ENCODE measurements around the gene EIF4A2. TPM values are rescaled to one million over a fixed set of nuclear protein-coding genes. Genes with fewer than 3 reads are reported as not detected.

The EIF4A2 gene
- total RNA-seq, 1 donor from 2014 or later: 292 TPM

DNA sequence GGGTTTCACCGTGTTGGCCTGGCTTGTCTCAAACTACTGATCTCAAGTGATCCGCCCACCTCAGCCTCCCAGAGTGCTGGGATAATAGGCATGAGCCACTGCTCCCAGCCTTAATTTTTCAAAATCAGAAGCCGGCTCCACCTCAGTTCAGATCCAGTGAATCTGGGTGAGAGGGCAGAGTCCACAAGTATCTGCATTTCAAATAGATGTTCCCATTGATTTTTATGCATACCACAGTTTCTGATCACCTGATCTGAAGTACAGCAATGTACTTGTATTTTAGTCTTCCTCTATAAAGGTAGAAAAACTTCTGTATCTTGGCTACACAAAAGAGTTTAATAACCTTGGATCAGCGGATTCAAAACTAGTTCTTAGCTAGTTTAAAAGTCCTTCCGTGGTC is 4.2 kb upstream of the EIF4A2 start:
- Histone ChIP-seq H3K36me3 (ENCODE audit: control insufficient read depth, insufficient read depth, low read length) (no peaks in the 10 kb centered on the region), H3K27me3 (ENCODE audit: control insufficient read depth, insufficient read depth, low read length) (no peaks in the 10 kb centered on the region), H3K4me3 (ENCODE audit: low read depth, low read length) (no peak overlapping the region)
- no peak for DNase-seq (ENCODE audit: low read depth)
- TF ChIP-seq CTCF (IDR thresholded peaks at IDR 0.05; ENCODE audit: insufficient read depth, low read length, poor library complexity, severe bottlenecking): no peak

GRCh38 chr3:186782542-186783057 is 777 bp upstream of the EIF4A2 start:
- TF ChIP-seq CTCF (IDR thresholded peaks at IDR 0.05; ENCODE audit: insufficient read depth, low read length, poor library complexity, severe bottlenecking): no peak
- H3K4me3 ChIP-seq (ENCODE audit: low read depth, low read length): peak overlapping the region; percentile 99
- H3K36me3 ChIP-seq (ENCODE audit: control insufficient read depth, insufficient read depth, low read length): peaks cover 2% of the 10 kb centered on the region
- no peaks in the 10 kb centered on the region for H3K27me3 ChIP-seq (ENCODE audit: control insufficient read depth, insufficient read depth, low read length)
- DNase-seq (ENCODE audit: low read depth): no peak

- no peak for TF ChIP-seq CTCF (IDR thresholded peaks at IDR 0.05; ENCODE audit: insufficient read depth, low read length, poor library complexity, severe bottlenecking)
- Histone ChIP-seq H3K36me3 (ENCODE audit: control insufficient read depth, insufficient read depth, low read length) (peaks cover 2% of the 10 kb centered on the region), H3K27me3 (ENCODE audit: control insufficient read depth, insufficient read depth, low read length) (no peaks in the 10 kb centered on the region), H3K4me3 (ENCODE audit: low read depth, low read length) (peak overlapping the region; percentile 99)
- DNase-seq (ENCODE audit: low read depth): no peak
Observed at GRCh38 chr3:186783731-186784515, 546 bp downstream of the EIF4A2 start.

DNA sequence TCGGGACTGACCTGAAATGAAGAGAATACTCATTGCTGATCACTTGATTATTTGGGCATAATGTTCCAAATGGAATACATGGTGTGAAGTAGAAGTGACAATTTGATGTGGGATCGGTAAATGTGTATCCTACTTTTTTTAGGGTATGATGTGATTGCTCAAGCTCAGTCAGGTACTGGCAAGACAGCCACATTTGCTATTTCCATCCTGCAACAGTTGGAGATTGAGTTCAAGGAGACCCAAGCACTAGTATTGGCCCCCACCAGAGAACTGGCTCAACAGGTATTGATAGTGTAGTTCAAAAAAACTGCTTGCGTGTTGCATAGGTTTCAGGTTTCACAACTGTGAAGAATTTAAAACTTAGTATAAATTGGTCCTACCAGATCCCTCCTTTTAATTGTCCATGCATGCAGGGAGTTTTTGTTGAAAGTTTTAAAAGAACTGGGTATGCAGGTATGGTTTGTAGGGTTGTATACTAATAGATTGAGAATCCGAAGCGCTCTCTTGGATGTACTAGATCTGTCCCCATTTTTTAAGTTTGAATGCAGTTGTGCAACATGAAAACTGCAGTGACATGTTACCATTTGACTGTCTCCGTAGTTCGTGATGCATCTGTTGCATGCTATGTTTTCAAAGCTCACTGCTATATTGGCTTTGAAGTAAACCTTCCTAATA is 1.6 kb downstream of the EIF4A2 start:
- TF ChIP-seq CTCF (IDR thresholded peaks at IDR 0.05; ENCODE audit: insufficient read depth, low read length, poor library complexity, severe bottlenecking): no peak
- peaks cover 2% of the 10 kb centered on the region for H3K36me3 ChIP-seq (ENCODE audit: control insufficient read depth, insufficient read depth, low read length)
- no peak for DNase-seq (ENCODE audit: low read depth)
- peak overlapping the region; percentile 99 for H3K4me3 ChIP-seq (ENCODE audit: low read depth, low read length)
- H3K27me3 ChIP-seq (ENCODE audit: control insufficient read depth, insufficient read depth, low read length): no peaks in the 10 kb centered on the region

- peak overlapping the region; percentile 99 for H3K4me3 ChIP-seq (ENCODE audit: low read depth, low read length)
- TF ChIP-seq CTCF (IDR thresholded peaks at IDR 0.05; ENCODE audit: insufficient read depth, low read length, poor library complexity, severe bottlenecking): no peak
- peaks cover 2% of the 10 kb centered on the region for H3K36me3 ChIP-seq (ENCODE audit: control insufficient read depth, insufficient read depth, low read length)
- H3K27me3 ChIP-seq (ENCODE audit: control insufficient read depth, insufficient read depth, low read length): no peaks in the 10 kb centered on the region
- no peak for DNase-seq (ENCODE audit: low read depth)
Observed at GRCh38 chr3:186785495-186786018, 2.2 kb downstream of the EIF4A2 start.
